GM12872 (cell line): ENCODE measurements around the gene C2orf49.

Experiments
- TF ChIP-seq, protein P1 (sequence below): IDR thresholded peaks from 3 replicates; pipeline ENCODE4 v1.5.1; 2011; ENCODE audit warnings: low read depth, mild to moderate bottlenecking, low read length, moderate library complexity; ENCODE audit not compliant: insufficient read depth

C2orf49 gene

DNA sequence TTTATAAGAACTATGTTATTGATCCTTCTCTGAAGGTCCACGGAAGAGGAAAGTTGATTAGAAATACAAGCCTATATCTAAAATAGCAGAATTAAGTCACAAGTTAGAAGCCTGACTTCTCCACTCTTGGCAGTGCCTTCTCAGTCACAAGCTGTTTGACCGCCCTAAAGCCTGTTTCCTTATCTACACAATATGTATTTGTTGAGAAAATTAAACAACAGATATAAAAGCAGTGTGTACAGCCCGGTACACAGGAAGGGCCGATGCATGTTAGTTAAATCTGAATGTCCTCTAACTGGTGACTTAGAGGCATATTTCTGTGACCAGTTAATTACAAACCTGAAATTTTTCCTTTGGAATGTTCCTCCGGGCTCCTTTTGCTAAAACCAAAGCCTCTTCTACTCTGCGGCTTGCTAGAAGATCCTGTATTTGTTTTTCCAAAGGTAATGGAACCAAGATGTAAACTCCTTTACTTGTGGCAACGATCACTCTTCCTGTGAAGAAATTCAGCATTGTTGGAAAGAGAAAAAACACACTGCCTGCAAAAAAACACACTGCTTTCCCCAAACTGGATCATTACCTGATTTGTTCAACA is 41.2 kb upstream of the C2orf49 start:
- TF ChIP-seq, protein P1, sequence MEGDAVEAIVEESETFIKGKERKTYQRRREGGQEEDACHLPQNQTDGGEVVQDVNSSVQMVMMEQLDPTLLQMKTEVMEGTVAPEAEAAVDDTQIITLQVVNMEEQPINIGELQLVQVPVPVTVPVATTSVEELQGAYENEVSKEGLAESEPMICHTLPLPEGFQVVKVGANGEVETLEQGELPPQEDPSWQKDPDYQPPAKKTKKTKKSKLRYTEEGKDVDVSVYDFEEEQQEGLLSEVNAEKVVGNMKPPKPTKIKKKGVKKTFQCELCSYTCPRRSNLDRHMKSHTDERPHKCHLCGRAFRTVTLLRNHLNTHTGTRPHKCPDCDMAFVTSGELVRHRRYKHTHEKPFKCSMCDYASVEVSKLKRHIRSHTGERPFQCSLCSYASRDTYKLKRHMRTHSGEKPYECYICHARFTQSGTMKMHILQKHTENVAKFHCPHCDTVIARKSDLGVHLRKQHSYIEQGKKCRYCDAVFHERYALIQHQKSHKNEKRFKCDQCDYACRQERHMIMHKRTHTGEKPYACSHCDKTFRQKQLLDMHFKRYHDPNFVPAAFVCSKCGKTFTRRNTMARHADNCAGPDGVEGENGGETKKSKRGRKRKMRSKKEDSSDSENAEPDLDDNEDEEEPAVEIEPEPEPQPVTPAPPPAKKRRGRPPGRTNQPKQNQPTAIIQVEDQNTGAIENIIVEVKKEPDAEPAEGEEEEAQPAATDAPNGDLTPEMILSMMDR, result no peak

GRCh38 chr2:105297216-105297615 is 40.1 kb upstream of the C2orf49 start:
- TF ChIP-seq, protein P1, result no peak

DNA sequence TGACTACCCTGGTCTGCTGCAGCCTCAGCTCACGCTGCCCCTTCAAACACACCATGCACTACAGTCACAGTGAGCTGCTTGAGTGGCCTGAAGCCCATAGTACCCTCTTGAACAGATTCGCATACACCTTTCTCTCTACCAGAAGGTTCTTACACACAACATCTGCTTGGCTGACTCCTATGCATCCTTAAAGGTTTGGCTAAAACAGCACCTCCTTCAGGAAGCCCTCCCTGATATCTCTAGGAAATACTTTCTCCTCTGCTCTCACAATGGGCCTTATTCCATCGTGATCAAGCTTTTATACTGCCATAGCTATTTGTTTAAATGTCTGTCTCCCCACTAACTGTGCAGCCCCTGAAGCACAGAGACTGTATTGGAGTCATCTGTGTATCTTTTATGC is 39.3 kb upstream of the C2orf49 start:
- TF ChIP-seq, protein P1, result no peak

DNA sequence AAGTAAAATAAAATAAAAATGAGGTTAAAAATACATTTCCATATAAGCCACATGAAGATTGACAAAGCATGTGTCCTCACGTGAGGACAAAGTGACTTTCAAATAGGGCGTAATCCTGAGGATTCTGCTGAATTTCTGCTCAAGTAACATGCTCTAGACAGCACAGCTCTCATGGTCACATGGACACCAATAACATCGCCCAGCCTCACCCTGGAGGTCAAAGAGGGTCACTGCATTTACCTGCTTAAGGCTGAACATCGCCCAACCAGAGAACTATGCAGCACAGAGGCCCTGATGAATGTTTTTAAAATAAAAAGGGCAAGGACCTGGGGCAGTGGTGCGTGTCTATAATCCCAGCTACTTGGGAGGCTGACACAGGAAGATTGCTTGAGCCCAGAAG is 38.0 kb upstream of the C2orf49 start:
- TF ChIP-seq, protein P1, result peak; percentile 30; the same call in 1 of the 3 replicates

DNA sequence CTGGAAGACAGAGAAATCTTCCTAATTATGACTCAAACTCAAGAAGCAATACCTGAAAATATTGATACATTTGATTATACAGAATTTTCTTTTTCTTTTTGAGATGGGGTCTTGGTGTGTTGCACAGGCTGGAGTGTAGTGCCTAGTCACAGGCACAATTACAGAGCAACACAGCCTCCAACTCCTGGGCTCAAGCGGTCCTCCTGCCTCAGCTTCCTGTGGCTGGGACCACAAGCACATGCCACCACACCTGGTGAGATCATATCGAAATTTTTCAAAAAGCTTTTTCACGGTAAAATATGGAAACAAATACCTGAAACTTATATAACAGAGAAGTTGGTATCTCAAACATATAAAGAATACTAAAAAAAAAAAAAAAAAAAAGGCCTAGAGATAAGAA is 35.7 kb upstream of the C2orf49 start:
- TF ChIP-seq, protein P1, result no peak

- TF ChIP-seq, protein P1, result no peak
Measured at GRCh38 chr2:105307146-105307545, 30.2 kb upstream of the C2orf49 start.

GRCh38 chr2:105307550-105307949 is 29.8 kb upstream of the C2orf49 start:
- TF ChIP-seq, protein P1, result no peak
